PC-3 (cell line): ENCODE data around the gene OR6K2. TPM values are rescaled to one million over a fixed set of nuclear protein-coding genes. Genes with fewer than 3 reads are reported as not detected.

Source experiments
- ATAC-seq: fragments of 200-7000 bp; cut with Tn5 transposase; 2 replicates; pipeline ENCODE4 v1.9.1; 2020; ENCODE audit warnings: mild to moderate bottlenecking, moderate library complexity
- BruUV-seq: library from RNA; stranded (reverse); fragments of 400-500 nt; replicated peaks from 2 replicates; lab custom pipeline; 2021; lab: Mats Ljungman, UMichigan
- CTCF ChIA-PET: fragments of 300-600 bp; sonication (Branson Sonifier 250); formaldehyde crosslinking; loops from one replicate; lab custom pipeline; 2022; ENCODE audit warnings: antibody characterized with exemption; lab: Charles Lee
- POLR2A ChIA-PET: fragments of 300-600 bp; sonication (Branson Sonifier 250); formaldehyde crosslinking; loops from one replicate; lab custom pipeline; 2022; ENCODE audit warnings: antibody characterized with exemption; ENCODE audit not compliant: unreplicated experiment; lab: Charles Lee
- DNase-seq: peaks from one replicate; pipeline ENCODE4 v3.0.0-alpha.2; 2015
- H2AFZ ChIP-seq: fragments of 300-600 bp; sonication (generic); 2 replicates; pipeline ENCODE4 v1.6.0; 2016; ENCODE audit warnings: antibody characterized with exemption, low read length
- H3F3A ChIP-seq: fragments of 300-600 bp; sonication (generic); one replicate; pipeline ENCODE4 v1.6.0; 2017; ENCODE audit warnings: antibody characterized with exemption, low read length, control low read depth, mild to moderate bottlenecking; ENCODE audit not compliant: unreplicated experiment
- H3K27ac ChIP-seq: fragments of 300-600 bp; sonication (generic); 2 replicates; pipeline ENCODE4 v1.5.1; 2016; ENCODE audit warnings: mild to moderate bottlenecking, low read length
- H3K27me3 ChIP-seq: fragments of 300-600 bp; sonication (generic); 2 replicates; pipeline ENCODE4 v1.6.1; 2016; ENCODE audit warnings: low read length, mixed read lengths
- H3K36me3 ChIP-seq: fragments of 300-600 bp; sonication (generic); 2 replicates; pipeline ENCODE4 v1.6.1; 2016; ENCODE audit warnings: low read depth, mixed run types, low read length, mixed read lengths
- H3K4me1 ChIP-seq: fragments of 300-600 bp; sonication (generic); 2 replicates; pipeline ENCODE4 v1.5.1; 2016; ENCODE audit warnings: low read length; ENCODE audit not compliant: insufficient read depth
- H3K4me2 ChIP-seq: fragments of 300-600 bp; sonication (generic); 2 replicates; pipeline ENCODE4 v1.6.0; 2016; ENCODE audit warnings: low read length
- H3K4me3 ChIP-seq: fragments of 300-600 bp; sonication (generic); 2 replicates; pipeline ENCODE4 v1.5.1; 2016; ENCODE audit warnings: mild to moderate bottlenecking, low read length, mixed read lengths
- H3K79me2 ChIP-seq: fragments of 300-600 bp; sonication (generic); 2 replicates; pipeline ENCODE4 v1.6.1; 2017; ENCODE audit warnings: low read length, mixed read lengths
- H3K9ac ChIP-seq: fragments of 300-600 bp; sonication (generic); 2 replicates; pipeline ENCODE4 v1.6.0; 2016; ENCODE audit warnings: mild to moderate bottlenecking, low read length
- H3K9me2 ChIP-seq: fragments of 300-600 bp; sonication (generic); replicated peaks from 2 replicates; pipeline ENCODE4 v1.6.1; 2016; ENCODE audit warnings: mixed run types, low read length, mixed read lengths
- H3K9me3 ChIP-seq: fragments of 300-600 bp; sonication (generic); 2 replicates; pipeline ENCODE4 v1.6.1; 2016; ENCODE audit warnings: low read length, mixed read lengths
- H4K20me1 ChIP-seq: fragments of 300-600 bp; sonication (generic); 2 replicates; pipeline ENCODE4 v1.6.1; 2016; ENCODE audit warnings: low read length, mixed read lengths
- EZH2 ChIP-seq: fragments of 300-600 bp; sonication (generic); IDR thresholded peaks from one replicate; pipeline ENCODE4 v1.6.1; 2017; ENCODE audit warnings: antibody characterized with exemption, mild to moderate bottlenecking, low read length; ENCODE audit not compliant: unreplicated experiment
- EZH2phosphoT487 ChIP-seq: fragments of 300-600 bp; sonication (generic); IDR thresholded peaks from 2 replicates; pipeline ENCODE4 v1.6.1; 2018; ENCODE audit warnings: mild to moderate bottlenecking, antibody characterized with exemption, low read length, borderline replicate concordance
- intact Hi-C: fragments of 100-400 bp; cut with micrococcal nuclease; formaldehyde crosslinking; loops from 2 replicates; pipeline ENCODE4 v1.9.0; 2023
- total RNA-seq: library from RNA; depleted of rRNA; stranded (reverse); fragments of >200 nt; gene quantifications from 2 replicates; pipeline ENCODE4 v1.2.3, GENCODE V29; 2014
- TF ChIP-seq, protein P1 (sequence below): fragments of 300-600 bp; sonication (generic); conservative IDR thresholded peaks from 2 replicates; pipeline ENCODE4 v1.5.1; 2017; ENCODE audit warnings: antibody characterized with exemption, low read depth, mild to moderate bottlenecking, low read length

Gene OR6K2
- total RNA-seq, 1 experiment from 2014 or later = not detected

DNA sequence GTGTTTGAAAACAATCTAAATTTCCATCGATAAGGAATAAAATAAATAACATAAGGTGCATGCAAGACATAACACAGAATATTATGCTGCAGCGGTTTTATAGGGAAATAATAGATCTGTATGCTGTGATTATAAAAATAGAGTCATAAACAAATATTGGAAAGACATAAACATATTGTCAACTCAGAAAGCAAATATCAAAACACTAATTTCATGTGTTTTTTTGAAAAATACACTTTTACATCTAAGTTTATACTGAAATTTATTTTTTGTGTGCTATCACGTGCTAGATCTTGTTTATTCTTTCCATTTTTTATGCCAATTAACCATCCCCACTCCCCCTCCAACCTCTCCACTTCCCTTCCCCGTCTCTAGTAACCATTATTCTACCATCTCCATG is 10.6 kb upstream of the OR6K2 start:
- no peaks in the 10 kb centered on the region for H3K9me3 ChIP-seq
- H3K27ac ChIP-seq = no peak overlapping the region
- no peak overlapping the region for H3K9ac ChIP-seq
- no peak overlapping the region for H3K4me3 ChIP-seq
- TF ChIP-seq EZH2 (no peak), EZH2phosphoT487 (no peak)
- TF ChIP-seq, protein P1, sequence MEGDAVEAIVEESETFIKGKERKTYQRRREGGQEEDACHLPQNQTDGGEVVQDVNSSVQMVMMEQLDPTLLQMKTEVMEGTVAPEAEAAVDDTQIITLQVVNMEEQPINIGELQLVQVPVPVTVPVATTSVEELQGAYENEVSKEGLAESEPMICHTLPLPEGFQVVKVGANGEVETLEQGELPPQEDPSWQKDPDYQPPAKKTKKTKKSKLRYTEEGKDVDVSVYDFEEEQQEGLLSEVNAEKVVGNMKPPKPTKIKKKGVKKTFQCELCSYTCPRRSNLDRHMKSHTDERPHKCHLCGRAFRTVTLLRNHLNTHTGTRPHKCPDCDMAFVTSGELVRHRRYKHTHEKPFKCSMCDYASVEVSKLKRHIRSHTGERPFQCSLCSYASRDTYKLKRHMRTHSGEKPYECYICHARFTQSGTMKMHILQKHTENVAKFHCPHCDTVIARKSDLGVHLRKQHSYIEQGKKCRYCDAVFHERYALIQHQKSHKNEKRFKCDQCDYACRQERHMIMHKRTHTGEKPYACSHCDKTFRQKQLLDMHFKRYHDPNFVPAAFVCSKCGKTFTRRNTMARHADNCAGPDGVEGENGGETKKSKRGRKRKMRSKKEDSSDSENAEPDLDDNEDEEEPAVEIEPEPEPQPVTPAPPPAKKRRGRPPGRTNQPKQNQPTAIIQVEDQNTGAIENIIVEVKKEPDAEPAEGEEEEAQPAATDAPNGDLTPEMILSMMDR = no peak
- no peaks in the 10 kb centered on the region for H3K4me1 ChIP-seq
- ChIA-PET CTCF (no interaction called here), POLR2A (no interaction called here)
- no peaks in the 10 kb centered on the region for H3K36me3 ChIP-seq
- no peak overlapping the region for H2AFZ ChIP-seq
- no peak for ATAC-seq
- no peak overlapping the region for H3K4me2 ChIP-seq
- no TSS peak for BruUV-seq
- no peaks in the 10 kb centered on the region for H4K20me1 ChIP-seq
- H3F3A ChIP-seq = no peaks in the 10 kb centered on the region
- H3K79me2 ChIP-seq = no peaks in the 10 kb centered on the region
- H3K27me3 ChIP-seq = peaks cover 19% of the 10 kb centered on the region
- no peaks in the 10 kb centered on the region for H3K9me2 ChIP-seq
- no peak for DNase-seq
- intact Hi-C loops = no loop called here

DNA sequence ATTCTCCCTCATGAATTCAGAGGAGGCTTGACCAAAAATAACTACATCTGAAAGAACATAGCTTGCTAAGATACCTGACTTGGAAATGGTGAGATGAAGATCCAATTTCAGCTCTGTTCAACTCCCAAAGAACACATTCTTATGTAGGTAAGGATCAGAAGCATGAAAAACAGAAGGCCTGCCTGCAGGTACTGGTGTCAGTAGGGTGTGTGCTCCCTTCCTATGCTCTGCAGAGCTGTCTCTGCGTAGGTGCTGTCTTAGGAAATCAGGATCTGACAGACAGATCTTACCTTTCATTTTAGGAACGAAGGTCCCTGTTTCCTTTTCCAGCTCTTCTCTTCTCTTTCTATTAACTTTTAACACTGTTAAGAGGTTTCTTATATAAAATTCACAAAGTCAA is 5.6 kb upstream of the OR6K2 start:
- CTCF ChIA-PET = no interaction called here
- BruUV-seq = no TSS peak
- Histone ChIP-seq H4K20me1 (no peaks in the 10 kb centered on the region), H3K36me3 (no peaks in the 10 kb centered on the region), H3K27me3 (peaks cover 19% of the 10 kb centered on the region), H3K9me3 (no peaks in the 10 kb centered on the region), H3K4me3 (no peak overlapping the region), H3K79me2 (no peaks in the 10 kb centered on the region), H3K4me1 (no peaks in the 10 kb centered on the region), H3K27ac (no peak overlapping the region), H3K9ac (no peak overlapping the region), H2AFZ (no peak overlapping the region), H3F3A (no peaks in the 10 kb centered on the region), H3K4me2 (no peak overlapping the region), H3K9me2 (no peaks in the 10 kb centered on the region)
- DNase-seq = no peak
- POLR2A ChIA-PET = no interaction called here
- intact Hi-C loops = no loop called here
- ATAC-seq = no peak
- TF ChIP-seq EZH2 = no peak
- TF ChIP-seq, protein P1 = no peak
- TF ChIP-seq EZH2phosphoT487 = no peak

- ChIA-PET CTCF (no interaction called here), POLR2A (no interaction called here)
- no TSS peak for BruUV-seq
- no peak overlapping the region for H3K4me3 ChIP-seq
- intact Hi-C loops = no loop called here
- no peaks in the 10 kb centered on the region for H3K9me3 ChIP-seq
- ATAC-seq = no peak
- H3K9me2 ChIP-seq = no peaks in the 10 kb centered on the region; the same call in 1 of the 2 replicates
- TF ChIP-seq EZH2phosphoT487 (no peak), EZH2 (no peak)
- TF ChIP-seq, protein P1 = no peak
- H3K4me2 ChIP-seq = no peak overlapping the region
- no peak overlapping the region for H3K27ac ChIP-seq
- no peaks in the 10 kb centered on the region for H3F3A ChIP-seq
- no peak overlapping the region for H2AFZ ChIP-seq
- DNase-seq = no peak
- H3K4me1 ChIP-seq = no peaks in the 10 kb centered on the region
- no peak overlapping the region for H3K9ac ChIP-seq
- no peaks in the 10 kb centered on the region for H3K79me2 ChIP-seq
- no peaks in the 10 kb centered on the region for H4K20me1 ChIP-seq
- H3K27me3 ChIP-seq = peaks cover 12% of the 10 kb centered on the region
- H3K36me3 ChIP-seq = no peaks in the 10 kb centered on the region
Measured at GRCh38 chr1:158694596-158694995, 5.9 kb downstream of the OR6K2 start.
